Mesothelial cell of epicardium (in vitro differentiated cells): ENCODE measurements around the gene CRKL. TPM values are rescaled to one million over a fixed set of nuclear protein-coding genes. Genes with fewer than 3 reads are reported as not detected.

Experiments used
- DNase-seq, 2 experiments: peaks; one replicate each; pipeline ENCODE4 v3.0.0; 2021; ENCODE audit warnings: low spot score in 2 of 2; ENCODE audit not compliant: unreplicated experiment in 2 of 2
- H3K27ac Mint-ChIP-seq: 2 replicates; pipeline ENCODE4 v1.8.0; 2021; ENCODE audit warnings: mixed read lengths
- H3K27me3 Mint-ChIP-seq: 2 replicates; pipeline ENCODE4 v1.8.0; 2021; ENCODE audit warnings: low read depth, mixed read lengths
- H3K36me3 Mint-ChIP-seq: 2 replicates; pipeline ENCODE4 v1.8.0; 2021; ENCODE audit warnings: mixed read lengths
- H3K4me1 Mint-ChIP-seq: 2 replicates; pipeline ENCODE4 v1.8.0; 2021; ENCODE audit warnings: mixed read lengths
- H3K4me3 Mint-ChIP-seq: 2 replicates; pipeline ENCODE4 v1.8.0; 2021; ENCODE audit warnings: mild to moderate bottlenecking, moderate library complexity, mixed read lengths
- H3K9me3 Mint-ChIP-seq: 2 replicates; pipeline ENCODE4 v1.8.0; 2021; ENCODE audit warnings: mixed read lengths
- CTCF ChIP-seq: fragments of 200-600 bp; sonication (generic); IDR thresholded peaks from one replicate; pipeline ENCODE4 v1.5.0; 2021; ENCODE audit warnings: antibody characterized with exemption; ENCODE audit not compliant: unreplicated experiment
- total RNA-seq: library from RNA; stranded (reverse); gene quantifications from 3 replicates; pipeline ENCODE4 v1.2.1, GENCODE V29; 2021

Gene CRKL
- total RNA-seq, 1 donor from 2014 or later: 75.1 TPM

- TF ChIP-seq CTCF: no peak
- H3K9me3 Mint-ChIP-seq: no peaks in the 10 kb centered on the region
- H3K4me3 Mint-ChIP-seq: no peak overlapping the region
- no peak overlapping the region for H3K27ac Mint-ChIP-seq
- peaks cover 18% of the 10 kb centered on the region for H3K36me3 Mint-ChIP-seq
- no peaks in the 10 kb centered on the region for H3K27me3 Mint-ChIP-seq
- DNase-seq: no peak
- peaks cover 10% of the 10 kb centered on the region for H3K4me1 Mint-ChIP-seq
Observed at GRCh38 chr22:20987375-20987774, 70.2 kb downstream of the CRKL start.

- Mint-ChIP-seq H3K27me3 (no peaks in the 10 kb centered on the region), H3K27ac (no peak overlapping the region), H3K9me3 (no peaks in the 10 kb centered on the region), H3K36me3 (peaks cover 18% of the 10 kb centered on the region), H3K4me1 (peaks cover 2% of the 10 kb centered on the region), H3K4me3 (no peak overlapping the region)
- DNase-seq: no peak
- TF ChIP-seq CTCF: no peak
Observed at GRCh38 chr22:20988573-20989322, 71.5 kb downstream of the CRKL start.

GRCh38 chr22:20989323-20990138 lies 72.3 kb downstream of the CRKL start:
- Mint-ChIP-seq H3K27ac (no peak overlapping the region), H3K27me3 (no peaks in the 10 kb centered on the region)

GRCh38 chr22:20990184-20991180 lies 73.3 kb downstream of the CRKL start:
- H3K27me3 Mint-ChIP-seq: no peaks in the 10 kb centered on the region
- no peak overlapping the region for H3K4me3 Mint-ChIP-seq
- no peaks in the 10 kb centered on the region for H3K9me3 Mint-ChIP-seq
- DNase-seq: no peak
- H3K36me3 Mint-ChIP-seq: peaks cover 21% of the 10 kb centered on the region
- no peaks in the 10 kb centered on the region for H3K4me1 Mint-ChIP-seq
- TF ChIP-seq CTCF: no peak
- H3K27ac Mint-ChIP-seq: no peak overlapping the region

More at GRCh38 chr22:20989323-20990138, 72.3 kb downstream of the CRKL start:
- Mint-ChIP-seq H3K9me3 (no peaks in the 10 kb centered on the region), H3K4me3 (no peak overlapping the region), H3K4me1 (no peaks in the 10 kb centered on the region), H3K36me3 (peaks cover 18% of the 10 kb centered on the region)
- DNase-seq: no peak
- TF ChIP-seq CTCF: no peak

- H3K36me3 Mint-ChIP-seq: peaks cover 17% of the 10 kb centered on the region
Observed at GRCh38 chr22:20991252-20992055, 74.2 kb downstream of the CRKL start.

More at GRCh38 chr22:20991252-20992055, 74.2 kb downstream of the CRKL start:
- no peak for TF ChIP-seq CTCF
- no peak overlapping the region for H3K4me3 Mint-ChIP-seq
- no peak overlapping the region for H3K27ac Mint-ChIP-seq
- no peak for DNase-seq
- H3K27me3 Mint-ChIP-seq: no peaks in the 10 kb centered on the region
- no peaks in the 10 kb centered on the region for H3K9me3 Mint-ChIP-seq
- H3K4me1 Mint-ChIP-seq: no peaks in the 10 kb centered on the region
